GM19193 (cell line): Measurements from ENCODE around the gene CZIB.

Source experiments
- POLR2A ChIP-seq: IDR thresholded peaks from 4 replicates; pipeline ENCODE4 v1.6.1; 2011; ENCODE audit not compliant: insufficient read depth, insufficient read length; ENCODE audit errors: extremely low read depth

Gene CZIB

GRCh38 chr1:53180226-53180625 is 40.2 kb downstream of the CZIB start:
- TF ChIP-seq POLR2A = no peak

- TF ChIP-seq POLR2A = no peak
These were observed 43.8 kb downstream of the CZIB start for GRCh38 chr1:53176452-53177208.

- no peak for TF ChIP-seq POLR2A
These were observed 45.2 kb downstream of the CZIB start for GRCh38 chr1:53174971-53175913.

- no peak for TF ChIP-seq POLR2A
These were observed 47.9 kb downstream of the CZIB start for GRCh38 chr1:53172426-53173128.

- no peak for TF ChIP-seq POLR2A
These were observed 53.5 kb downstream of the CZIB start for GRCh38 chr1:53166912-53167311.

- no peak for TF ChIP-seq POLR2A
These were observed 54.1 kb downstream of the CZIB start for GRCh38 chr1:53166366-53166765.

- TF ChIP-seq POLR2A = no peak
These were observed 54.9 kb downstream of the CZIB start for GRCh38 chr1:53165408-53165961.
